GM03348 (cell line): ENCODE measurements around the gene CPA3.
A peak's percentile ranks its signal among the peaks of the same experiment; 100 is the strongest.

ENCODE experiments used
- DNase-seq: peaks from one replicate; pipeline ENCODE4 v3.0.0; 2012; ENCODE audit warnings: low spot score

The CPA3 gene

DNA sequence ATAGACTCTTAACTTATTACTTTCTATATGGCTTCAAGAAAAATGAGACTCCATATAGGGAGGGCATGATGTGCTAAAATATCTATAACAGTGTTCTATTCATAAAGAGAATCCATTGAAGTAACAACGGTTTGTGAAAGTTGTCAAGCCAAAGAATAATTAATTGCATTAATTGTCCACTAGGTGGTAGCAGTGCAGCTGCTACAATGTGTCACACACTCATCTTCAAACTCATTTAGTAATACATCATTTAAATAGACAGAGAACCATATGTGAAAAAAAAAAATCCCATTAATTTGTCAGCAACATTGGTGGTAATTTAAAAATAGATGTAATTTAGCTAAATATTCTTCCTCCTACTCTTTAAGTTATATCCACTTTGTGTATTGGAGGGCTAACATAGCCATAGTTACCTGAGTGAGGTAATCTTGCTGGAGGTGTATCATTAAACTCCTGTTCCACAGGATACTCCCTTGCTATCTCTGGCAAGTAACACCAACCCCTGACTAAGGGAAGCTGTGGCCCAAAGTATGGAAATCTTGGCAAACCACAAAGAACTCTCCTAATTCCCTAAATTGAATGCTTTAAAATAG lies 3.7 kb upstream of the CPA3 start:
- DNase-seq, result peak; percentile 65

DNA sequence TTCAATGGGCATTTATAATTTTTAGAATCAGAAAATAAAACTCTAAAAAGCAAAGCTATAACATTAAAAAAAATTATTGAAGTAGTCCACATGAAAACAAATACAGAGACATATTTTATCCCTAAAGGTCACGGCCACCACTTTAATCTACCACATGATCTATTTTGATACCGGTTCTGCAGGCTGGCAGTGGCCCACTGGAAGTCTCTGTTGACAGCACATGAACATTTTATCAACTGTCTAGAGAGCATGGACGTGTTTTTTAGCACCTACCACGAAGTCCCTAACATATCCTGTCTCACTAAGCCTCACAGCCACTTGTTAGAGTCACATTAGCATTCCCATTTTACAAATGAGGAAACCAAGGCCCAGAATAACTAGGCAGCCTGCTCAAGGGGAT lies 1.8 kb upstream of the CPA3 start:
- DNase-seq, result no peak

DNA sequence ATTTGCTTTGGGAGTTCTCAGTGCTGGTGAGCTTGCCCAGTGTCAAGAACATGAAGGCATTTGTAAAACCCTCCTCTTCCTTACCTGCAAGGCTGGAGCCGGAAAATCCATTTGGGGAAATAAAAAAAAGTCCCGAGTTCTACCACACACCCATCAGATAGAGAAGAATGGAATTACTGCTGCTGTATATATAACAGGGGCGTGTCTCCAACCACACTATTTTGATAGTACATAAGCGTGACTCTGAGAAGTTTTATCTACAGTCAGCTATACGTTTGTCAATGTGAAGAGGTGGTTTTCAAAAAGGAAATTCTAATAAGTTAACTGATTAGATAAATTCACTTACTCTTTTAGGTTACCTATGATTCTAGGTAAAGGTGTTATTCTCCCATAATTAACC lies 1.3 kb upstream of the CPA3 start:
- no peak for DNase-seq

DNA sequence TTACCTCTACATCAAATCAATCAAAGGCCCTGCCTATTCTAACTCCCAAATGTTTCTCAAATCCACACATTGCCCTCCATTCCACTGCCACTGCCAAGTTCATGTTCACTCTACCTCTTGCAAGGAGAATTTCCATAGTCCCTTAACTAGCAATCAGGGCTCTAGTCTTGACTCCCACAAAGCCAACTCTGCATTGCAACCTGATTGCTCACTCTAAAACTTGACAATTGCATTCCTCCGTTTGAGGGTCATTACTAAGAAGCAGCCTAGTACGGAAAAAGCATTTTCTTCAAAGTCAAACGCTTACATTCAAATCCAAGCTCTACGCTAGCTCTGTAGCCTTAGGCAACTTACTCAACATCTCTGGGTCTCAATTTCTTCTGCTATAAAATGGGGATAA lies 1.2 kb downstream of the CPA3 start:
- DNase-seq, result peak; percentile 20

DNA sequence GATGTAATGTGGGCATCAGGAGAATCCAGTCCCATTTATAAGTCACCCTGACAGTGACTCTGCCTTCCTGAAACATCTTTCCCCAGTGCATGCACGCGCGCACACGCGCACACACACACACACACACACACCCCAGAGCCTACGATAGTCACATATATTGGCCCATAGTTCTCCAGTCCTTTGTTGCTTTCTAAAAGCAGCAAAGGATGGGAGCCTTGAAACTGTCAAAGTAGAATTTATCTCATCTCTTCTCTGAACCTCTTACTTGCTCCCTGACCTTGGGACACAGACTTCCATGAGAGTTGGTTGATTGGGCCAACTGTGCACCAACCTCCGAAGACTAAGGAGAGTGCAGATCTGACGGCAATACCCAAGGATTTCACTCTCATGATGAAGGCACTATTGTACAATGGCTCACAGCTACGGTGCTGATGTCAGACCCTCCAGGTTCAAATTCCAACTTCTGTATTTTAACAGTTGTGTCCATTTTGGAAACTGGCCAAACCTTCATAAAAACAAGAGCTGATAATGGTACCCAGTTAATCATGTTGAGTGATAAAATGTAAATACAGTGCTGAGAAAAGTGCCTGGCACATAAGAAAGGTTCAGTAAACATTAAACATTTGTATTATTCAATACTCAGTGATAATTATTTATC lies 8.3 kb downstream of the CPA3 start:
- DNase-seq, result no peak

DNA sequence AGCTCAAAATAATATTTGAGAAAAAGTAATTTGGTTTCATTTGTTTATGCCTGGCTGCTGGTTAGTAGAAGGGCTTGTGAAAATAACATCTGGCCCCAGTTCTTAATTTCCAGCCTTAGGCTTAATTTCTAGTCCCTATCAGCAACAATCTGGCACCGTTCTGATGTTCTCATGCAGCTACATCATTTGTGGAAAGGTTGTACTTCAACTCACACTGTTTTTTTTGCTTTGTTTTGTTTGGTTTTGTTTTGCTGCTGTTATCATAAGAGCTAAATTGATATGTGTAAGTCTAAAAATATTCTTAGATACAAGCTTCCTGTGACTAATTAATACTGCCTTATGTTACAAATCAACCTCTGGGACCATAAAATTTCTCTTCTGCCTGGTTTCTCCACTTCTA lies 8.9 kb downstream of the CPA3 start:
- DNase-seq, result no peak

DNA sequence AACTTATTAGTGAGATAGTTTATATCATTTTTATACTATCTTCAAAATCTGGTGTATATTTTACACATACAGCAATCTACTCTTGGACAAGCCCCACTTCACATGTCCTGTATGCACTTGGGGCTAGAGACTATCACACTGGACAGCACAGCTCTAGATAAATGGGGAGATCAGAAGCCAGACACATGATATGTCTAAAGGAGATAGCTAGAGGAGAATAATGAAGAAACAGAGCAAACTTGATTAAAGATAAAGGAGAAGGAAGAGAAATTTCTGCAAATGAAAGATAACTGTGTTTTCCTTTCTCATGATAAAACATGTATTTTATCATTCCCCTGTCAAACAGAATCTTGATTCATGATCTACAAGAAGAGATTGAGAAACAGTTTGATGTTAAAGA lies 13.0 kb downstream of the CPA3 start:
- DNase-seq, result no peak

DNA sequence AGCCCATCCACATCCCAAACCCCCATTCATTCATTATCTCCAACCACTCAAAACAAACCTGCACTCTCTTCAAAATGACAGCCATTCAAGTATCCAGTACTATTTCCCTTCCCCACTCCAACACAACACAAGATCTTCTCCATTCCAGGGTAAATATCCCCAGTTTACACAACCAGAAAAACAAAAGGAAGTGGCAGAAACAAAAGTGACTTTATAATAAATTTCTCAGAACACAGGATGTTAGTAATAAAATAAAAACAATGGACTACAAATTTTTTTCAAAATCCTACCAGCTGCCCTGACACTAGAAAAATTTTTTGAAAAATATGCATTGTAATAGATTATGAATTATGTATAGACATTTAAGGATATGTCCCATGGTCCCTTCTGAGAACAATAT lies 14.2 kb downstream of the CPA3 start:
- no peak for DNase-seq

DNA sequence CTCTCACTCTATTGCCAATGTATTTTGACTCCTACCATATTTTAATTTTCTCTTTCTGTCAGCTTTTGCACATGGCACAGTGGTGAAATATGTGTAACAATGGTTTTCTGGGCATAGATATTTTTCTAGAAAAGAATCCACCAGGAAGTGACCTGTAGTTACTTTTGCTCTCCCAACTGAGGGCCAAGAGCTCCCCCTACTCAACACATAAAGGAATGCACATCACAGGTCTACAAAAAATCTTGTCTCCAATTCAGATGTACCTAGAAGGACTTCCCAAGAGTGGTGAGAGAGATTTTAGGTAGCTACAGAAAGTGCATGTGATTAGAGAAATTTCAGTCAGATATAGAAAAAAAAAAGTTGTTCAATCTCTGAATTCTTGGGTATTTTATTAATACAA lies 15.6 kb downstream of the CPA3 start:
- DNase-seq, result no peak

DNA sequence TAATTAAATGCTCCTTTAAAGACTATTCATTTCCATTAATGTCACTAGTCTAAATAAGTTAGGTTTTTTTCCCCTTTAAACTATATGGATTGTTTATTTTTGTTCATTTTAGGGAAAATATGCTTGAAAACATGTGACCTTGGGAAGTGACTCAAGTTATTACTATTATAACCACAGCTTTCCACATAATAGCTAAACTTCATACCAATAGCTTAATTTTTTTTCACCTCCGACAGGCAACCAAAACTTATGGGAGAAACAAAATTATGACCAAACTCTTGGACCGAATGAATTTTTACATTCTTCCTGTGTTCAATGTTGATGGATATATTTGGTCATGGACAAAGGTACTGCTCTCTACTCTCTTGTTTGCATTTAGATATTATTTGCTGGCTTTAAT lies 16.2 kb downstream of the CPA3 start:
- peak; percentile 40 for DNase-seq

DNA sequence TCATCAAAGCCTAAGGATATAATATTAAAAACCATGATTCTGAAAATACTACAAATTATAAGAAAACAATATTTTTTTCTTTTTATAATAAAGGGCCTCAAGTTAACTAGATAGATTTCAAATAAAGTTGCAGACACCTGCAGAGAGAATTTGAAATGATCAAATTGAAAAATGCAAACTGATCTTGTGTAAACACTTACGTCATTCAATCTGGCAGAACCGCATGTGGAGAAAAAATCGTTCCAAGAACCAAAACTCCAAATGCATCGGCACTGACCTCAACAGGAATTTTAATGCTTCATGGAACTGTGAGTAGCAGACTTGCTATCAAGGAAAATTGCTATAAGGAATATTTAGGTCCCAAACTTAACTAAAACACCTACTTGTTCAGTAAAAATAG lies 17.2 kb downstream of the CPA3 start:
- DNase-seq, result peak; percentile 17

DNA sequence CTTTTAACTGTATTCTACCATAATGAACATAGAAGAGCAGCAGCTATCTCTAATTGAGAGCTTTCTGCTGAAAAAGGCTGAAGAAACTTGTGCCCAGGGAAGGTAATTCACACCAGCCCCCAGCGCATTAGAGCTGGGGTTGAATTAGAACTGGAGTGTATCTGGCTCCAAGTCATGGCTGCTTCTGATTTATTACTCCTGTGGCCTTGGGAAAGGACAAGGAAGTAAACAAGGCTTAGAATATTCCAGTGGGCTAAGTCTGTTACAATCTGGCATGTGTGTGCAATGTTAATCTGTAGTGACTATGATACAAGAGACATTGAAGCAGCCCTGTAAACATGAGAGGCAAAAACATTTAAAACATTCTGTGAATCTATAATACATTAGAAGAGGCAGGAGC lies 18.1 kb downstream of the CPA3 start:
- DNase-seq, result no peak

DNA sequence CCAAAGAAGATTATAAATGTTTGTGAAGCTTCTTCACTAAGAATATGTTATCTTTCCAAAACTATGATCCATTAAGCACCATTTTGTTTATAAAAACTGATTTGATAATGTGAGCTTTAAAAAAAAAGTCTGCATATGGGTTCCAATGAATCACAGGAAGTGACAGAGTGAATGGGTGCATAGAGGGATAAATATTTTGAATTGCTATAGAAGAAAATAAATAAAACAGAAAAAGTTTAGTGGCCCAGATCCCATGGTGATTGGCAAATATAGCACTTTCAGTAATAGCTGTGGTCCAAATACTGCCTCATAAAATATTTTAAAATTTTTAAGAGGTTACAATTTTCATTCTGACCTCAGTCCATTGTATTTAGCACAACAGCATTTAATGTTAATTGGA lies 19.2 kb downstream of the CPA3 start:
- DNase-seq, result no peak

DNA sequence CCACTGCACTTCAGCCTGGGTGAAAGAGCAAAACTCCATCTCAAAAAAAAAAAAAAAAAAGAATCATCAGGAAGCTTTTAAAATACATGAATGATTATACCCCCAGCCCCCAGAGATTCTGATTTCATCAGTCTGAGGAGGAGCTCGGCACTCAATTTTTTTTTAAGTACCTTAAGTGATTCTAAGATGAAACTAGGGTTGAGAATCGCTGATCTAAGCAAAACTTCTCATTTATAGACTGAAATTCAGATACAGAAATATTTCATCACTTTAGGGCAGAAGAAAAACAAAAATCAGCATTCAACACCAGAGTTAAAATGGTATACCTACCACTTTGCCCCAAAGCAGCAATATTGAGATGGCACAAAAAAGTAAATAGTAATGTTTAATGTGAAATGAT lies 24.7 kb downstream of the CPA3 start:
- DNase-seq, result no peak

DNA sequence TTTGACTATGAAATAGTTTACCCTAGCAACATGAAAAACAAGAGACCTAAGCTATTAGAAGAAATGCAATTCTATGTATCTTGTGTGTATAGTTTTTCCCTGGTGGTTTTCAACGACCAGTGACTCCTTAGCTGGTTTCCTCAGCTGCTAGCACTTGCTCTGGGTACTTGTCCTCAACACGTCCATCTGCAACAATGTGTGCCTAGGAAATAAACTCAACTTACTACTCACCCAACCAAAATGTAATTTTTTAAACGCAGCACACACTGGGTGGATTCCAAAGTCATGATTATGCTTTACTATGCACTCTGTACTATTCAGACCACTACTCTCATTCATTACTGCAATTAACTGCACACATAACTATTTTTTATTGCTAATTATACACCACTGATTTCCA lies 31.0 kb downstream of the CPA3 start:
- no peak for DNase-seq

DNA sequence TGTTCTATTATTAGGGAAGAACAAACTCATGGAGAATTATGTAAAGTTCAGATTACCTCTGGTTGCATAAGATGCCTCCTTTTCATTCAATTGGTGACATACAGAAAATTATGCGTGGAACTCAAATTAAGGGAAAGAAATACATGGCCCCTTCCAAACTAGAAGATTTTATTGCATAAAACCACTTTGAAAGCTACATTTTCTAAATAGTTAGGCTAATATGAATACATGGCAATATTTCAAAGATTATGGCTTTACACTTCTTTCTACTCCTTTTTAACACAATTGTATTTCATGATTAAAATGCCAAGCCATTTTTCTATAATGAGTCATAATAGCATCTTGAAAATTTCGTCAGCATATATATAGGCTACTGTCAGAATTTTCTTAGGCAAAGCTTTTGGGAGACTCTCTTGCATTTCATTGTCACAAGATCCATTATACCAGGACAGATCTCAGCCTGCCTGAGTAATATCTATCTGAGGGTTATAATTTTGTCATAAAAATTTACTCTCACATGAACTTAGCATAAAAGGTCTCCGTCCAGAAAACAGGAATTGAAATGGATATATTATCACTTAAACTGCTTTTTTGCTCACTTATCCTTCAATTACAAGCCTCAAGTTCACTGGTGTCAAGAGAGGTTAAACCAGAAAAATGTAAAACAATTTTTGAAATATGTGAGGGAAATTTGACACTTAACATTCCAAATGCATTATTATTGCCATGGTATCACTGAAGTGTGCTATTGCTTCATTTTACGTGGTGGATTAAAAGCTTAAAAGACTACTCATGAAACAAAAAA lies 37.1 kb downstream of the CPA3 start:
- DNase-seq, result peak; percentile 62

DNA sequence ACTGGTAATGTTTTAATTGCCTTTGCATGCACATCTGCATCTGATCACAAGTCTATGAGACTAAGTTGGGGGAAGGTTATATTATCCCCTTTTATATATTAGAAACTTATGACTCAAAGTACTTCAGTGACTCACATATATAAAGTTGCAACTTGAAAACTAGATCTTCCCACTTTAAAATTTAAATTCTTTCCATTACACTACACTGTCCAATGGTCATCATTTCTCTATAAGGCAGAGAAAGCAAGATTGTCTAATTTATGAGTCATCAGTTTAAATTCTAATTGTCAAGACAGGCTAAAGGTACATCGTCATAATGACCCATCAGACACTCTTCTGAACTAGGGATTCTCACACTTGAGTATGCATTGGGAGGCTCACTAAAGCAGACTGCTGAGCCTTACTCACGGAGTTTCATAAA lies 37.9 kb downstream of the CPA3 start:
- DNase-seq, result peak; percentile 19

DNA sequence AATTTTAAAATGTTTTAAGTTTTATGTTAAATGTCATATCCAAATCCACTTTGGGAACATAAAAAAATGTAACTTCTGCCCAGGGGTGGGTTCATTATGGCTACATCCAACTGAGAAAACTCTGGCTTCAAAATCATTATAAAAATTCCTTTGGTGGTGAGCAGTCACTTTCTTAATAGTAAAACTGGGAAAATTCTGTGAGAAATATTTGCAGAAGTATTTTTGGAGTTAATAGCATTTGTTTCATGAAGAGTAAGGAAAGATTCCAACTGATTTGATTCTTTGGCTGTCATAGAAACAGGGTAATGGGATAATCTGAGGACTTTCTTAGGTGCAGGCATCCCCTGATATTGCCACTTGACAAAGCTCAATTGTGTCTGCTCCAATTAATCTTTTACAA lies 38.8 kb downstream of the CPA3 start:
- DNase-seq, result no peak

DNA sequence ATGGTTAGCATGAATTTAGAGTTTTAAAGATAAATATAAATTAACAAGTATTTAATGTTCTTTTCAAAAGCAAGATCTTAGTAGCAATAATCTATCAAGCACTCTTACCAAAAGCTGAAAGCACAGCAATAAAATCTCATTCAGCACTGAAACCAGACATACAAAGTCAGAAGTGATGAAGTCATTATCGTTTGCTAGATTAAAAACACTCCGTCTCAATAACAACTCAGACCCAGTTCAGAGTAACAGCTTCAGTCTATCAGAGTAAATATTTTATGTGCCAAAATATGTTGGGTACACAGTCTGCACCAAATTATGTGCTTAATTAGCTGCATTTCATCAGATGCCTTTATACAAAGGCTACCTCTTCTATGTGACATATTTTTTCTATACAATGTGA lies 41.6 kb downstream of the CPA3 start:
- peak; percentile 9 for DNase-seq

DNA sequence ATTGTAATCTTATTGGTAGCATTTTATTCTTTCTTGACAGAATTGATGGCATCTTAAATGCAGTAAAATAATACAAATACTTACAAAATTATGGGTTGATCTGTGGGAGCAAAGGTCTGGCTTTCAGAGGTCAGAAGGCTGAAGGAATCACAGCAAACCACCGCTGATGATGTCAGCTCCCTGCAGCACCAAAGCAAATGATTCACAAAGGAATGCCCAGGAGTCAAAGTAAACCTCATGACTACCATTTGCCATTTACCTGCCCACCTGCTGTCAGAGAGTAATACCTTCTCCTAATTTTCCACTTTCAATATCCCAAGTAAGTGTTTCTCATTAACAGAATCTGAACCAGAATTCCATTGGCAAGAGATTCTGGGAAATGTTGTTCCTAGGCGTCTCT lies 46.1 kb downstream of the CPA3 start:
- DNase-seq, result no peak

DNA sequence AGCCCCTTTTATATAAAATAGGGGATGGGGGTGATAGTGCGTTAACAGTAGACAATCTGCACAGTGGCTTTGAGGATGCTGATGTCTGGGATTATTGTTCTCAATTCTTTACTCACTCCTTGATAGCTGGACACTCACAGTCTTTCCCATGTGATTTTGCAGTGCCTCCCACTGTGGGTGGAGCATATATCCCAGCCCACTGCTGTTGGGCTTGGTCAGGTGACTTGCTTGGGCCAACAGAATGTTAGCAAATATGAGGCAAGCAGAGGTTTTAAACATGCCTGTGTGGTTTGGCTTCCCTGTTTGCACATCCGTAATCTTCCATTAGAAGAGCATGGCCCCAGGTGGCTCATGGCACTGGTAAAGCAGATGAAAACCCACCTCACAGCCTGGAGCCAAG lies 46.5 kb downstream of the CPA3 start:
- no peak for DNase-seq

DNA sequence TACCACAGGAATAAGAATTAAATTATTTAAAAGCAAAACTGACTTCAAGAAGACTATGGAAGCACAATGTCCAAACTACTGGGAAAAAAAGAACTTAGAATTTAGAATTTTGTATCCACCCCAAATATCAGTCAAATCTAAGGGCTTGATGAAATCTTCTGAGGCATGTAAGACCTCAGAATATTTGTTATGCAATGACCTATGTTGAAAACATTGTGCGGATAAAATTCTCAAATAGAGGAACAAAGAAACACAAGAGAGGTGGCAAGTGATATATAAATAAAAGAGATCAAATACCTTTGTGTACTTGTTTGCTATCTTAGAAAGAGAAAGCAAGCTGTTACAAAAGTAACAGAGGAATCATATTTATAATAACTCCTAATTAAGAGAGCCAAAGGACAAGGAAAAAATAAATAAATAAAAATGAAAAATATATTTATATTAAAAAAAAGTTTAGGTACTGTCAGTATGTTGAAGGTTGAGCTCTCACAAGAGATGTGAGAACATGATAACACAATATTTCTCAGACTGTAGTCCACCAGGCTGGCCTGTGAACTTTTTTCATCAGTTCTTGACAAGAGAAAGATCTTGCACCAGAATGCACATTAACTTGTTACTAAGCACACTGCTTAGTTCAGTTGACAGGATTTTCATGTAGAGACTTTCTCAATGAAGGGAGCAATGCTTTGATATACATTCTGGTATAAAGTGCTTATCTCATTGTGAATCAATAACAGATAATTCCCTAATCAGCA lies 50.0 kb downstream of the CPA3 start:
- no peak for DNase-seq

DNA sequence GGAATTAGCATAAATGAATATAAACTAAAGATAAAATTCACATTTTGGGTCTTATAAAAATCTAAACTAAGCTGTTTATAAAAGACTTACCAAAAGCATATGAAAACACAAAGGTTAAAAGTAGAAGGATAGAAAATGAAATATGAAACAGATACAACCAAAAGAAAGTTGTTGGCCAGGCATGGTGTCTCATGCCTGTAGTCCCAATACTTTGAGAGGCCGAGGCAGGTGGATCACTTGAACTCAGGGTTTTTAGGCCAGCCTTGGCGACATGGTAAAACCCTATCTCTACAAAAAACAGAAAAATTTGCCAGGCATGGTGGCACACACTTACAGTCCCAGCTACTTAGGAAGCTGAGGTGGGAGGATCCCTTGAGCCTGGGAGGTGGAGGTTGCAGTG lies 51.0 kb downstream of the CPA3 start:
- no peak for DNase-seq
